Urothelium cell line (cell line): ENCODE data around the gene GLI1.
"Not testable (repeated sequence)": the region's sequence is repeated elsewhere in the genome, so short reads cannot be mapped to it uniquely, and the experiment has no call there.

Experiments used
- DNase-seq: peaks from one replicate; pipeline ENCODE4 v3.0.0; 2011; ENCODE audit warnings: low spot score, mixed read lengths
- FAIRE-seq: peaks from 2 replicates; lab custom pipeline; 2011; peaks lifted over from hg19 to GRCh38; lab: Jason Lieb, UNC

GLI1 gene

GRCh38 chr12:57459750-57460467, at the start of gene GLI1:
Gene GLI1, plus strand, starts transcription at chr12:57459785. Its CDS starts 3,907 bp downstream, at chr12:57463692.
- DNase-seq (peak; percentile 24), FAIRE-seq (no peak)

- FAIRE-seq, result no peak
- DNase-seq, result no peak
Observed at GRCh38 chr12:57410534-57410933, 49.1 kb upstream of the GLI1 start.

- not testable (repeated sequence) for DNase-seq, FAIRE-seq
Observed at GRCh38 chr12:57414160-57414559, 45.4 kb upstream of the GLI1 start.

- FAIRE-seq, result no peak
- no peak for DNase-seq
Observed at GRCh38 chr12:57415088-57415487, 44.5 kb upstream of the GLI1 start.

GRCh38 chr12:57416039-57416996, 43.3 kb upstream of the GLI1 start:
- FAIRE-seq (no peak), DNase-seq (no peak)

- no peak for FAIRE-seq
Observed at GRCh38 chr12:57418255-57418654, 41.3 kb upstream of the GLI1 start.

GRCh38 chr12:57419495-57419894, 40.1 kb upstream of the GLI1 start:
- FAIRE-seq (no peak), DNase-seq (no peak)

More at GRCh38 chr12:57418255-57418654, 41.3 kb upstream of the GLI1 start:
- DNase-seq, result no peak

- no peak for FAIRE-seq
- DNase-seq, result no peak
Observed at GRCh38 chr12:57420482-57420881, 39.1 kb upstream of the GLI1 start.

GRCh38 chr12:57426948-57427347, 32.6 kb upstream of the GLI1 start:
- not testable (repeated sequence) for DNase-seq

GRCh38 chr12:57428965-57429364, 30.6 kb upstream of the GLI1 start:
- DNase-seq (no peak), FAIRE-seq (no peak)

More at GRCh38 chr12:57426948-57427347, 32.6 kb upstream of the GLI1 start:
- not testable (repeated sequence) for FAIRE-seq

GRCh38 chr12:57429473-57430111, 30.0 kb upstream of the GLI1 start:
- DNase-seq (no peak), FAIRE-seq (no peak)

GRCh38 chr12:57430112-57430930, 29.3 kb upstream of the GLI1 start:
- peak; percentile 87 for DNase-seq

GRCh38 chr12:57430931-57431566, 28.5 kb upstream of the GLI1 start, which contains the start of gene R3HDM2:
Gene R3HDM2, minus strand, starts transcription at chr12:57431043. Its CDS starts 120,615 bp downstream, at chr12:57310428.
- FAIRE-seq (peak; percentile 32), DNase-seq (peak; percentile 97)

More at GRCh38 chr12:57430112-57430930, 29.3 kb upstream of the GLI1 start:
- FAIRE-seq, result no peak

GRCh38 chr12:57431654-57432188, 27.9 kb upstream of the GLI1 start:
- DNase-seq (no peak), FAIRE-seq (no peak)

GRCh38 chr12:57433370-57433769, 26.2 kb upstream of the GLI1 start:
- FAIRE-seq, result no peak
- no peak for DNase-seq

- DNase-seq (no peak), FAIRE-seq (no peak)
Observed at GRCh38 chr12:57434517-57435223, 24.9 kb upstream of the GLI1 start, which contains the start of gene INHBC. Gene INHBC, plus strand, starts transcription at chr12:57434784. Its CDS starts 103 bp downstream, at chr12:57434887.

GRCh38 chr12:57435293-57435692, 24.3 kb upstream of the GLI1 start:
- FAIRE-seq (no peak), DNase-seq (no peak)

- DNase-seq (no peak), FAIRE-seq (no peak)
Observed at GRCh38 chr12:57438400-57438799, 21.2 kb upstream of the GLI1 start.
